Embryonic facial prominence (tissue), 1 donor: Measurements from ENCODE around the gene NETO2.
"Not testable (repeated sequence)": the region's sequence is repeated elsewhere in the genome, so short reads cannot be mapped to it uniquely, and the experiment has no call there.

Source experiments
- DNase-seq: peaks from one replicate; pipeline ENCODE4 v3.0.0-alpha.2; 2016; ENCODE audit errors: extremely low spot score

The NETO2 gene

DNA sequence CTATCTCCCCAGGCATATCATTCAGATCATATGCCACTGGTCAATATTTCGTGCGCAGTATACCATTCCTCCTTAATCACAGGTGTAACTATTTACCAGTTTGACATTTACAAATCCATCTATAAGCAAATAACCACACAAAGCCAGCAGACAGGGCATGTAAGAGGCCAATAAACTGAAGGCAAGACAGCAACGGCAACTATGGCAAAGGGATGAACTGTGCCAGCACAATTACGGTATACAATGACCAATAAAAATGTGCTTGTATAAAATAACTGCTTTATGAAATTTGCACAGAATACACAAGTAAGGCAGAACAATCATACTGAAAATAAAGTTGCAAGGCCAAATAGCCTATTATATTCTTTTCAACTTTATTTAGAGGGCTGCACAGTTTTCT lies 9.2 kb downstream of the NETO2 start:
- DNase-seq, result no peak

DNA sequence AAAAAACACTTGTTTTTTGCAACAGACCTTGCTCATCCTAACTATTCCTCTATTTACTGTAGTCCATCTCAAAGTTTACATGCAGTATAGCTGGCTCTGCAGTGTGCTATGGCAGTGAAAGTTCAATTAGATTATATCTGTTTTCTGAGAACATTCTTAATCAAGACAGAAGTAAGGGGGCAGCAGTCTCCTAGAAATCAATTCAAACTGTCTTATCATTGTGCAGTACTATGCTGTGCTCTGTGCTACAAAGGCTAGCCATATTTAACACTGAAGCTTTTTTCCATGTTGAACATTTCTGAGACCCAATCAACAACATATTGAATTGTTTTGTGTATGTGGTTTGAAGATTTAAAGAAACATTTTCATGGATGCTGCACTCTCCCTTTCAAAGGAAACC lies 11.4 kb downstream of the NETO2 start:
- DNase-seq, result no peak

DNA sequence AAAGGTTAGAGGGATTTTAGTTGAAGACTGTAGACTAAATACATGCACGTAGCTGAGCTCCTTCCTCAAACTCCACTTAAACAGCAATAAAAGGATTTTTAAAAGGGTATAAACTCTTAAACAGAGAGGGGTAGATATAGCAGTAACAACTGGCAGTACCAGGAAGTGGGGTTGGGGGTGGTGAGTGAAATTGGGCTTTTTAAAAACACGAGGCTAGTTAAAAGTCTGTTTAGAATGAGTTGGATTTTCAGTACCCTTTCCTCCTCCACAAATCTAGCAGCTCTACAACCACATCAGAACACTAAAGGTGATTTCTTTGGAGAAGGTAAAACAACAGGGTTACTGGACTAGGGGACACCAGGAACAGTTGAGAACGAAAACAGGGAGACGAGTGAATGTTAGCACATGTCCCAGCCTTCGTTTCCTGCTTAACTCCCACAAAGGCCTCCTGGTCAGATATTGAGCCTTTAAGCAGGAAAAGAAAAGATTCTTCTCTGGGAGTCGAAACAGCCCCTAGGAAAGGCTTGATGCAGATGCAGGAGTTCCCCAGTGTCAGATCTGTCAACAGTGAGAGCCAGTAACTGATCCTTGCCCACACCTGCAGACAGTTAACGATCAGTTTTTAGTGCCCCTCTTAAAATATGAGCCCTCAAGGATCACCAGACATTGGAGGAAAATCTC lies 13.8 kb downstream of the NETO2 start:
- no peak for DNase-seq

DNA sequence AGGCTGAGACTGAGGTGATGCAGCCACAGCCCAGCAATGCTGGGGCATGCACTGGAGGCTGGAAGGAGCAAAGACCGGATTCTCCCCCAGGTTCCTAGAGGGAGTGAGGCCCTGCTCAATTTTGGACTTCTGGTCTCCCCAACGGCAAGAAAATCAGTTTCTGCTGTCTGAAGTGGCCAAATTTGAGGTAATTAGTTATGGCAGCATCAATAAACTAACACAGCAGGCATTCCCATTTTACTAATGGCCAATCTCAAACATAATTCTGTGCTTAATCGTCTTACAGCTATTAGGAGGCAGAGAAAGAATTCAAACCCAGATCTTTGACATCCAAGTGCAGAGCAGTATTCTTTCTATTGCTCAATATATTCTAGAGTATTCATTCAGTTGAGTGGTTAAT lies 16.2 kb downstream of the NETO2 start:
- no peak for DNase-seq

DNA sequence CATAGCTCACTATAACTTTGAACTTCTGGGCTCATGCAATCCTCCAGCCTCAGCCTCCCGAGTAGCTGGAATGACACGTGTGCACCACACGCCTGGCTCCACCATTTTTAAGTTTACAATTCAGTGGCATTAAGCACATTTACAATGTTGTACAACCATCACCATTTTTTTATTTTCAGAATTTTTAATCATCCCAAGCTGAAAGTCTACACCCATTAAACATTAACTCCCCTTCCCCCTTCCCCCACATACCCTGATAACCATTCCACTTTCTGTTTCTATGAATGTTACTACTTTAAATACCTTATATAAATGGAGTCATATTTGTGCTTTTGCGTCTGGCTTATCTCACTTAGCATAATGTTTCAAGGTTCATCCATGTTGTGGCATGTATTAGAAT lies 18.0 kb downstream of the NETO2 start:
- DNase-seq, result no peak

DNA sequence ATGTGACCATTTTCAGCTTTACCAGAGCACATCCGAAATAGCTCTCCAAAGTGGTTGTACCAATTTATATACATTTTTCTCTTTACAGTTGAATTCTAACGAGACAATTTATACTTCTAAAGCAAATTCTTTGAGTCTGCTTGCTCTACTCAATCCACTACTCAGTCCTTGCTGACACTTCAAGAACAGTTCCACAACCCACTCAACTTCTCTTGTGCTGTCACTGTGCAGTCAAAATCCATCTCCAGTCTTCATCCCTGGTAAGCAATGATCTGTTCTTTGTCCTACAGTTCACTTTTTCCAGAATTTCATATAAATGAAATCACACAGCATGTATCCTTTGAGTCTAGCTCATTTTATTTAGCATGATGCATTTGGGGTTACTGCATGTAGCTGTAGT lies 30.6 kb downstream of the NETO2 start:
- DNase-seq, result no peak

DNA sequence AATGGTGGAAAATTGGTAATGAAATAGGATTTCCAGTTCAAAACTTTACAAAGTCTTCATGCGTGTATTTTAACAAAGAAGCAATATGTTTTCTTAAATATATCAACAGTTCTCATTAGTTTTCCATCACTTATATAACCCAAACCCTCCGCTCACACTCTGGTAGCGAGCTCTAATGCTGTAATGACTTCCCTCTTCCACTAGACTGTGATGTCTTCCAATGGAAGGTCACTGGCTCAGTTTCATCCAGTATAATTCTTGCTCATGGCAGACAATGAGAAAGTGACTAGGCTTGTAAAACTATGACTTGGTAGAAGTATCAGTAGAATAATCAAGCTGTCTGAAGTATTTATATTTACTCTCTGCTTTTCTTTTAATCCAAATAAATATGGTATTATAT lies 32.8 kb downstream of the NETO2 start:
- no peak for DNase-seq

DNA sequence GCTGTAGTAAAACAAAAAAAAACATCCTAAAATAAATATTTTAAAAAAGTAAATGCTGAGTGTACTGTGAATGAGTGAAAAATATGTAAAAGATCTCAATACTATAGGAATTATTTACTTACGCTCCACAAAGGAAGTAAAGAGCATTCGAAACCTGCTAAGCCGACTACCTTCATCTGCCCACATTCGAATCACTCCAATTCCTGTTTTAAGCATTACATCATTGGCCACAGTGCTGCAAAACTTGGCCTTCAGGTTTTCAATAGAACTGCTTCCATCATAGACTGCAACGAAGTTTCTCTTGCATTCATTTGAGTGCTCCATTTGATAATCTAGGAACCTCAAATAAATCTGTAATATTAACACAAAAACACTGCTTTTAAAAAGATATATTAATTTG lies 34.4 kb downstream of the NETO2 start:
- DNase-seq, result no peak

DNA sequence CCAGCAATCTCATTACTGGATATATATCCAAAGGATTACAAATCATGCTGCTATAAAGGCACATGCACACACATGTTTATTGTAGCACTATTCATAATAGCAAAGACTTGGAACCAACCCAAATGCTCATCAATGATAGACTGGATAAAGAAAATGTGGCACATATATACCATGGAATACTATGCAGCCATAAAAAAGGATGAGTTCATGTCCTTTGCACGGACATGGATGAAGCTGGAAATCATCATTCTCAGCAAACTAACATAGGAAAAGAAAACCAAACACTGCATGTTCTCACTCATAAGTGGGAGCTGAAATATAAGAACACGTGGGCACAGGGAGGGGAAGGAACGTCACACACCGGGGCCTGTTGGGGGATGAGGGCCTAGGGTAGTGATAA lies 40.8 kb downstream of the NETO2 start:
- DNase-seq, result not testable (repeated sequence)

DNA sequence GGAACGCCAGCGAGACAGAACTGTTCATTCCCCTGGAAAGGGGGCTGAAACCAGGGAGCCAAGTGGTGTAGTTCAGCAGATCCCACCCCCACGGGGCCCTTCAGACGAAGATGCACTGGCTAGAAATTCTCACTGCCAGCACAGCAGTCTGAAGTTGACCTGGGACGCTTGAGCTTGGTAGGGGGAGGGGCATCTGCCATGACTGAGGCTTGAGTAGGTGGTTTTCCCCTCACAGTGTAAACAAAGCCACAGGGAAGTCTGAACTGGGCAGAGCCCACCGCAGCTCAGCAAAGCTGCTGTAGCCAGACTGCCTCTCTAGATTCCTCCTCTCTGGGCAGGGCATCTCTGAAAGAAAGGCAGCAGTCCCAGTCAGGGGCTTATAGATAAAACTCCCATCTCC lies 46.6 kb downstream of the NETO2 start:
- DNase-seq, result not testable (repeated sequence)

DNA sequence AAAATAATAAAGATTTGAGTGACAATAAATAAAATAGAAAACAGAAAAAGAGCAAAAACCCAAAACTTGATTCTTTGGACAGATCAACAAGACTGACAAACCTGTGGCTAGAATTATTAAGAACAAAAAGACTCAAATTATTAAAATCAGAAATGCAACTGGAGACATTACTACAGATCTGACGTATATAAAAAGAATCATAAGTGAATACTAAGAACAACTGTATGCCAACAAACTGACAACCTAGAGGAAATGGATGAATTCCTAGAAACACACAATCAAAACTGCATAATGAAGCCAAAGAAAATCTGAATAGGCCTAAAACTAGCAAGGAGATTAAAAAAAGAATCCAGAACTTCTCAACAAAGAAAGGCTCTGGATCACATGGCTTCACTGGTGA lies 47.4 kb downstream of the NETO2 start:
- no peak for DNase-seq

DNA sequence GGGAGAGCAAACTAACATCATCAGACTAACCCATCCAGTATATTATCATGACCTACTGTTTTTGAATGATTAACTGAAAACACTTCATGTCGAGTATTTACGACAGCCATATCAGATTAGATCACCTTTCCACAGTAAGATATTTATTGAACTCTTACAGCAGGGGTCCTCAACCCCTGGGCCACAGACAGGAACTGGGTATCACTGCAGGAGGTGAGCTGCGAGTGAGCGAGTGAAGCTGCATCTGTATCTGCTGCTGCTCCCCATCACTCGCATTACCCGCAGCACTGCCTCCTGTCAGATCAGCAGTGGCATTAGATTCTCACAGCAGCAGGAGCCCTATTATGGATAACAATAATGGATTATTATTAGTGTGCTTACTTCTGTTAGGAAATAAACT lies 59.5 kb downstream of the NETO2 start:
- no peak for DNase-seq

DNA sequence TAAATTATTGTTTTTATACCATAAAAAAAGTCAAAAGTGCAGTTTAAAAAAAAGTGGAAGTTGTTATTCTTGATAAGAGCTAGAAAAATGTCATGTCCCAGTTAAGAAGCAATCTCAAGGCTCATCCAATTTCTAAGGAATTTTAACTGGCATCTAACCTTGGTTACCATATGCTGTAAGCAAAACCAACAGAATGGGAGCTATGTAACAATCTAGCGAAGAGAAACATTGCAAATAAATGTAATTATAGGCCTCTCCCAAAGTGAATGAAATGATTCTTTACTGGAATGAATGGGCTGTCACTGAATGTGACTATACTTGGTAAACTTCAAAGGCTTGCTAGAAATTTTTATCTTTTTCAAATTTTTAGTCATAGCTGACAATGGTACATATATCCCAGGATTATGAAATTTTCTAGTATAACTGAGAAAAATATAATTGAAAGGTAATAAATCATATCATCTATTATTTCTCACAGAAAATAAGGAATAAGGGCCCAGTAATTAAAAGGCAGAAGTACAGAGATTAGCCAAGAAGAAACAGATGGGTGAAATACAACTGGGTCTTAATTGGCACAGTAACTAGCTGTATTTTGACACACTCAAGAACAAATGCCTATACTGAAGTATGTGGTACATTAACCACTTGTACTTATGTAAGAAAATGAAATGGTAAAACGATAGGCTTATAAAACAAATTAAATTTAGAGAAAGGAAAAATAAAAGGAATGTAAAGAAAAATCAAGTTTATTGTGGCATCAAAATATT lies 61.5 kb downstream of the NETO2 start:
- no peak for DNase-seq

DNA sequence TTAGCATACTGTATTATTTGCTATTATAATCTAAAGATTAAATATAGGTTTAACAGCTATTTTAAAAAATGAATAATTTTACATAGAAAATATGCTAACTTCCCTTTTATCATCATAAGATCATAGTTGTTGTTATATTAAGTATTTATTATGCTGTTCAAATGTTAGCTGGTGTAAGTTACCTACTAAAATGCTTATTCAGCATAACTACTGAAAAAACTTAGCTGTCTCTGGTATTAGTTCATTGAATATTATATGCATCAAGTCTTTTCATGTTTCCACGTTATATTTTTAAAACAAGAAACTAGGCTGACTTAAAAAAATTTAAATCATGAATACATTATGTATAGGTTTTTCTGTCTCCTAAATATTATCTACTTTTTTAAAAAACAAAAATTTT lies 62.6 kb downstream of the NETO2 start:
- no peak for DNase-seq

DNA sequence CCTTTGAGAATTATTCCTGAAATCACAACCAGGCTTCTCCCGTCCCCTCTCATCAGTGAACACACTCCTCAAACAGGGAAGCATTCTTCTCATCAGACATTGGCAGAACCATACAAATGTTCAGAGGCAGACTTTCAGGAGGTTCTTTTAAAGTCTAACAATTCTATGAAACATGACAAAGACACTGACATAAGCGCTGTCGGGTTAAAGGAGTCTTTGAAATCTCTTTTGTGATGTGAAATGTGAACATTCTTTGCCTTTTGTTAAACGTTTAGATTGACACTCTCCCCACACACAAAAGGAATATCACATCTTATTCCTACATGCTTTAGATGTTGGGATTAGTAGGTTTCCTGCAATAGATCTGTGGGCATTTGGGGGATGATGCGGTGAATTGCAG lies 63.9 kb downstream of the NETO2 start:
- no peak for DNase-seq

DNA sequence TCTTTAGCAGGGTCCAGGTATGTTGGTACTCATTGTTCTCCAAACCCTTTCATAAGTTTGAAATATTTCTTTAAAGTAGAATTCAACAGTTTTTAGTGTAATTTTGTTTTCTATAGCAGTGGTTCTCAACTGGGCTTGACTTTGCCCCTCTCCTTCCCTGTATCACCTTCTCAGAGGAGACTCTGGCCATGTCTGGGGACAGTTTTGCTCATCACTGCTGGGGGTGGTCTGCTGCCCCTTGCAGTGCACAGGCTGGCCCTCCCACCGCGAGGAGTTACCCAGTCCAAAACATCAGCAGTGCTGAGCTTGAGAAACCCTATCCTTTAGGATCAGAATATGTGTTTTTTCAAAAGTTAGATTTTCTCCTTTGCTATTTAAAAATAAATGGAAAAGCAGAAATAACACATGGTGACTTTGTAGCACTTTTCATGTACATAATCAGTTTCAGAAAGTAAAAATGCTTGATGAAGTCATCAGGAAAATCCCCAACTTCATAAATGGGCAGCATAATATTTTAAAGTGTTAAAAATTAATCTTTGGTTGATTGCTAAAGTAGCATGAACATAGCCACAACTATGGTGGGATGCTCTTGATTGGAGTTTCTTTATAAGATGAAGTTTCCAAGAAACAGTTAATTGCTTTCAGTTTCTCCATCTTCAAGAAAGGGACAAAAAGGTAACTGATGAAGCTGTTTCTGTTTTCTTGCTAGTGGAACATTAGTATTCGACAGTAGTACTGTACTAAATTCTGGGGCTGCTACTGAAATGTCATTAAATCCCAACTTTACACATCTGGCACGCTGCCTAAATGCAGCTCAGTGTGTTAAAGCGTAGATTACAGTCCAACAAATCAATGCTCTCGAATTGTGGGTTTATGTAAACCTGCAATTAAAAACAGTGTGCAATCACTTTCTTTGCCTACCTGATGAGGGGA lies 70.3 kb downstream of the NETO2 start:
- no peak for DNase-seq

DNA sequence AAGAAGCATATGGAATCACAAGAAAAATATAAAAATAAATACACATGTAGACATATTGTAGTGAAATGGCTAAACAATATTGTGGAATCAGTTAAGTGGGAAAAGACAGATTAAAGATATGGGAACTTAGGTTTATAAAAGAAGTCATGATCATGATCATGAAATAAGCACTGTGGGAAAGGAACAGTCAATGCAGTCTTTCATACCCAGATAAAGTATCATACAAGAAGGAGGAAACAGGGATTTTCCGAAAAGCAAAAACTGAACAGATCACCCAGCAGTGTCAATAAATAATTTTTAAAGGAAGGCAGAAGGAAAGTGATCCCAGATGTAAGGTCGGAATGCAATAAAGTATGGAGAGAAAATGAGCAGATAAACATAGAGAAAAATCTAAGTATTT lies 71.6 kb downstream of the NETO2 start:
- no peak for DNase-seq

DNA sequence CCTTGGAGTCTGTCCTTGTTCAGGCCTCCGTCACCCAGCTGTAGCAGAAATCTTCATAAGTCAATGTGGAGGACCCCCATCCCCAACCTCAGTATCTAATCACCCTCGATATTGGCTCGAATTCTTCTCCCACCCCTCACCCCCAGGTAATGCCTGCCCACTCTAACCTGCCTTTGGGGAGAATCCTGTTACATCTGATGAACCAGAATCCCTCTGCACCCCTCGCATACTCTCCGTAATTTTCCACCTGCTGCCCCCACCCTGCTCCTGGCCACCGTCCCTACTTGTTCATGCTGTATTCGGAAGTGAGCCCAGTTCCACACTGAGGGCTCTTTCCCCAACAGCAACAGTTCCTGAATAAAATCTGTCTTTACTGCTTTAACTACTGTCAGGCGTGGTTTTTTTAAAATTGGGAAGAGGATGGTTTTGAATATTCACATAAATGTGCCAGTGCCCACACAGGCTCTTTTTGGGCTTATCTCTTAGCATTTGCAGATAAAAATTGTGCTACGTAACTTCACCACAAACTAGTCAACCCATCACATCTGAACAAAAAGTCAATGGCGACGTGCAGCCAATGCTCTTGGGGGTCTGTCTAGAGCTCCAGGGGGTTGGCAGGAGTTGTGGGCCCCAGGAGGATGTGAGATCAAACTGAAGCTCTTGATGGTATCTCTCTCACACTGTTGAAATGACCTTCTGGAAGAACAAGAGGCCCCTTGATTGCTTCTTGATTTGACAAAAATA lies 73.7 kb downstream of the NETO2 start:
- no peak for DNase-seq

DNA sequence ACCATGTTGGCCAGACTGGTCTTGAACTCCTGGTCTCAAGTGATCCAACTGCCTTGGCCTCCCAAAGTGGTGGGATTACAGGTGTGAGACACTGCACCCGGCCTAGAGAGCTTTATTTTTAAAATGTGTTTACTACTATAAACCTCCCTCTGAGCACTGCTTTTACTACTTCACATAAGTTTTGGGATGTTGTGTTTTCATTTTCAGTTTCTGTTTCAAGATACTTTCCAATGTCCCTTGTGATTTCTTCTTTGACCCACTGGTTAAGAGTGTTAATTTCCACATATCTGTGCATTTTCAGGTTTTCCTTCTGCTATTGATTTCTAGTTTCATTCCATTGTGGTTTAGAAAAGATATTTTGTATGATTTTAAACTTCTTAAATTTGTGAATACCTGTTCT lies 74.4 kb downstream of the NETO2 start:
- DNase-seq, result no peak

DNA sequence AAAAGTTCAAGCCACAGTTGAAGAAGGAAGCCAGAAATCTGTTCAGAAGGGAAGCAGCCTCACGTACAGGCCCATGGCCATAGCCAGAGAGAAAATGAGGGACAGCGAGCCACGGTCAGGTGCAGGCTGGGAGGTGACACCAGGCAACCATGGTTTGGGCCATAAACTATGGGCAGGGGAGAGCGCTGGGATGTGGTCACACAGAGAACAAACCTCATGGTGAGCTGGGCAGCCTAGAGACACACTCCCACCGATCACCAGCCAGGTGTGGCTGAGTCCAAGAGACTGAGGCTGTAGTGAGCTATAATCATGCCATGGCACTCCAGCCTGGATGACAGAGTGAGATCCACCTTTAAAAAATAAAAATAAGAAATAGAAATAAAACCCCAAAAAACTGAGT lies 76.5 kb downstream of the NETO2 start:
- no peak for DNase-seq

DNA sequence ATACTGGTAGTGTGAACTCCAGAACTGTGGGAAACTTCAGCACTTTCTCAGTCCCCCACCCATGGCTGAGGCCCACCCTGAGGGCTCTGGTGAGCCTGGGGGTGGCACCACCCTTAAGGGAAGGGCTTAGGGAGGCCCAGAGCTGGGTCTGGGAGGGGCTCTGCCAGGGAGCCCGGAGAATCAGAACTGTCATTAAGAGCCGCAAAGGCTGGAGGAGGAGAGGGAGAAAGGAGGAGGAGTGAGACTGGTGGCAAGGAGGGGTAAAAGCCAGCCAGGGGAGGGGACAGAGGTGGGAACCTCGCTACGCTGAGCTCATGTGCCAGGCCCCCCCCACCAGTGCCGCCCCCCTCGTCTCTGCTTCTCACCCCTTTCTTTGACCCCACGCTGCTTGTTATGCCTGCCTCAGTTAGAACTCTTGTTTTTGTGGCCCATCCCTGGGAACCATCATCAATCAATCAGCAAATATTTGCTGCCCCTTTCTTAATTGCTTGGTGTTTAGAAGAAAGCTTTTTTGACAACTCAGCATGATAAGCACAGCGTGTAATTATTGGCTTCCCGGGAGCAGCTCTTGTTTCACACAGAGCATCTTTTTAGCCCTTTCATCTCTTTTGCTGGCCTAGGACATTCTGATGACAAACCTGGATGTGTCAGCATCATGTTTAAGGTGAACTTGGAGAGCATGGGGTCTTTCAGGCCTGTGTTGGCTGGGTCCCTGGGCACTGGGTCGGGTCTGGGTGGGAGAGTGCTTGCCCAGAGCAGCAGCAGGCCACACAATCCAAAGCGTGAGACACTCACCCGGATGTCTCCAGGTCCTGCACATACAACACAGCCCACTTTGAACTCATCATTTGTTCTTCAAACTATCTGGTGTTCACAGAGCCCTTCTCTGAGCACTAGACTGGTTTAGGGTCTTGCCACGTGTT lies 77.7 kb downstream of the NETO2 start:
- DNase-seq, result no peak
